Colonic mucosa (tissue), 4 donors: ENCODE results near the gene FAM151B. TPM values are rescaled to one million over a fixed set of nuclear protein-coding genes. Genes with fewer than 3 reads are reported as not detected.

ENCODE experiments used
- DNase-seq: peaks from one replicate; pipeline ENCODE4 v3.0.0-alpha.2; 2020
- H3K27ac ChIP-seq: fragments of 200-600 bp; one replicate; pipeline ENCODE4 v1.8.0; 2021
- H3K27me3 ChIP-seq: fragments of 200-600 bp; one replicate; pipeline ENCODE4 v1.8.0; 2021
- H3K36me3 ChIP-seq: fragments of 200-600 bp; one replicate; pipeline ENCODE4 v1.8.0; 2021
- H3K4me1 ChIP-seq: fragments of 200-600 bp; one replicate; pipeline ENCODE4 v1.8.0; 2021; ENCODE audit warnings: mild to moderate bottlenecking
- H3K4me3 ChIP-seq: fragments of 200-600 bp; one replicate; pipeline ENCODE4 v1.8.0; 2021
- H3K9ac ChIP-seq, 2 donors: one replicate each; pipeline ENCODE4 v1.7.0; 2013; ENCODE audit warnings: control low read depth in 2 of 2, low read depth in 2 of 2, low read length in 2 of 2
- H3K9me3 ChIP-seq: fragments of 200-600 bp; one replicate; pipeline ENCODE4 v1.8.0; 2021
- intact Hi-C: fragments of 100-400 bp; cut with DNase I; formaldehyde crosslinking; loops from one replicate; pipeline ENCODE4 v1.14.1; 2022
- total RNA-seq, 2 donors: library from RNA; stranded (reverse); fragmentation: NEBNext Ultra II Directional in 1 of 2; extraction: Animal tissue kit (Norgen Biotek cat#: 25700) in 1 of 2; gene quantifications; one replicate each; pipeline ENCODE4 v1.2.1, GENCODE V29; 2021
- TF ChIP-seq, protein P1 (sequence below): fragments of 200-600 bp; IDR thresholded peaks from one replicate; pipeline ENCODE4 v1.8.0; 2022; ENCODE audit warnings: antibody characterized with exemption, mild to moderate bottlenecking
- donor health status: healthy.
- donor health status: DM: no; HTN: no; CAD: no.
- donor health status: DM: no; HTN: no; CAD: no.

Gene FAM151B
- total RNA-seq, 2 donors from 2014 or later = 1.4 to 2.4 TPM

GRCh38 chr5:80503641-80504040 is 15.7 kb downstream of the FAM151B start:
- no peak overlapping the region for H3K4me3 ChIP-seq
- no peaks in the 10 kb centered on the region for H3K27me3 ChIP-seq
- intact Hi-C loops = no loop called here
- no peaks in the 10 kb centered on the region for H3K36me3 ChIP-seq
- no peaks in the 10 kb centered on the region for H3K4me1 ChIP-seq
- TF ChIP-seq, protein P1, sequence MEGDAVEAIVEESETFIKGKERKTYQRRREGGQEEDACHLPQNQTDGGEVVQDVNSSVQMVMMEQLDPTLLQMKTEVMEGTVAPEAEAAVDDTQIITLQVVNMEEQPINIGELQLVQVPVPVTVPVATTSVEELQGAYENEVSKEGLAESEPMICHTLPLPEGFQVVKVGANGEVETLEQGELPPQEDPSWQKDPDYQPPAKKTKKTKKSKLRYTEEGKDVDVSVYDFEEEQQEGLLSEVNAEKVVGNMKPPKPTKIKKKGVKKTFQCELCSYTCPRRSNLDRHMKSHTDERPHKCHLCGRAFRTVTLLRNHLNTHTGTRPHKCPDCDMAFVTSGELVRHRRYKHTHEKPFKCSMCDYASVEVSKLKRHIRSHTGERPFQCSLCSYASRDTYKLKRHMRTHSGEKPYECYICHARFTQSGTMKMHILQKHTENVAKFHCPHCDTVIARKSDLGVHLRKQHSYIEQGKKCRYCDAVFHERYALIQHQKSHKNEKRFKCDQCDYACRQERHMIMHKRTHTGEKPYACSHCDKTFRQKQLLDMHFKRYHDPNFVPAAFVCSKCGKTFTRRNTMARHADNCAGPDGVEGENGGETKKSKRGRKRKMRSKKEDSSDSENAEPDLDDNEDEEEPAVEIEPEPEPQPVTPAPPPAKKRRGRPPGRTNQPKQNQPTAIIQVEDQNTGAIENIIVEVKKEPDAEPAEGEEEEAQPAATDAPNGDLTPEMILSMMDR = no peak
- no peak overlapping the region for H3K27ac ChIP-seq
- no peak for DNase-seq
- no peaks in the 10 kb centered on the region for H3K9me3 ChIP-seq
- H3K9ac ChIP-seq = no peak overlapping the region

DNA sequence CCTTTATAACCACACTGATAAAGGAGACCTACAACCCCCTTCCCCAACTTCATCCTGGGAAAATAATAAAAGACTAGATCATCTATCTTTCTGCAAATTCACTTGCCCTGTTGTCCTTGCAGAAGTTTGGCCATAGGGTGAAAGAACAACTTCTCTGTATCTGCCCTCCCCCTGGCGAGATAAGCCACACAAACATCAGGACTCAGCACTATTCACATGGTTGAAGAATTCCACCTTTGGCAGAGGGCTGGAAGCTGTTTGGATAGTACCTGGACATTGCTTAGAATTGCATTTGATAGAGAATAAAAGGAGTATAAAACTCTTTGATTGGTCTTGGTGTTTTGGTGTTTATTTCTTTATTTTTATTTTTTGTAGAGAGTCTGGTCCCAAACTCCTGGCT is 16.9 kb downstream of the FAM151B start:
- H3K9ac ChIP-seq = no peak overlapping the region
- DNase-seq = no peak
- H3K27me3 ChIP-seq = no peaks in the 10 kb centered on the region
- H3K27ac ChIP-seq = no peak overlapping the region
- no peaks in the 10 kb centered on the region for H3K4me1 ChIP-seq
- no peaks in the 10 kb centered on the region for H3K9me3 ChIP-seq
- intact Hi-C loops = no loop called here
- TF ChIP-seq, protein P1 = no peak
- H3K4me3 ChIP-seq = no peak overlapping the region
- H3K36me3 ChIP-seq = no peaks in the 10 kb centered on the region

DNA sequence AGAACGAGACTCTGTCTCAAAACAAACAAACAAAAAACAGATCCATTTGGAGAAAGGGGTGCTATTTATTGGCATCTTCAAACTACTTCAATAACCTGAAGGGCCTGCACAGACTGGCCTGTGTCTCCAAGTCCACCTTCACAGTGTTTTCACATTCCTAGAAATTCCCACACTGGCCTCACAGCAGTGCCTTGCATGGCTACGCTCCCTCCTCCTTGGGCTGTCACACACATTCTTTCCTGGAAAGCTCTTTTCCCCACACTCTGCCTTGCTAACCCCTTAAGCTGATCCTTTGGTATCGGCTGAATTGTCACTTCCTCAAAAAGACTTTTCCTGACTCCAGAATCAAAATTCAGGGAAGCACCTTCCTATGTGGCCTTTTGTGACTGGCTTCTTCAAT is 19.8 kb downstream of the FAM151B start:
- no peak overlapping the region for H3K4me3 ChIP-seq
- TF ChIP-seq, protein P1 = no peak

GRCh38 chr5:80508844-80509243 is 20.9 kb downstream of the FAM151B start:
- H3K27me3 ChIP-seq = no peaks in the 10 kb centered on the region
- no peaks in the 10 kb centered on the region for H3K36me3 ChIP-seq
- H3K27ac ChIP-seq = no peak overlapping the region
- DNase-seq = no peak
- intact Hi-C loops = no loop called here
- no peak overlapping the region for H3K9ac ChIP-seq
- no peaks in the 10 kb centered on the region for H3K9me3 ChIP-seq
- TF ChIP-seq, protein P1 = no peak
- H3K4me1 ChIP-seq = no peaks in the 10 kb centered on the region
- no peak overlapping the region for H3K4me3 ChIP-seq

More for the DNA sequence above, 19.8 kb downstream of the FAM151B start:
- no peaks in the 10 kb centered on the region for H3K4me1 ChIP-seq
- H3K27ac ChIP-seq = no peak overlapping the region
- no peak overlapping the region for H3K9ac ChIP-seq
- no peak for DNase-seq
- no peaks in the 10 kb centered on the region for H3K9me3 ChIP-seq
- intact Hi-C loops = no loop called here
- H3K27me3 ChIP-seq = no peaks in the 10 kb centered on the region
- H3K36me3 ChIP-seq = no peaks in the 10 kb centered on the region

GRCh38 chr5:80509362-80509761 is 21.5 kb downstream of the FAM151B start:
- H3K9me3 ChIP-seq = no peaks in the 10 kb centered on the region
- TF ChIP-seq, protein P1 = no peak
- H3K36me3 ChIP-seq = no peaks in the 10 kb centered on the region
- intact Hi-C loops = no loop called here
- H3K4me1 ChIP-seq = no peaks in the 10 kb centered on the region
- H3K27ac ChIP-seq = no peak overlapping the region
- H3K27me3 ChIP-seq = no peaks in the 10 kb centered on the region
- no peak overlapping the region for H3K9ac ChIP-seq
- no peak for DNase-seq
- no peak overlapping the region for H3K4me3 ChIP-seq

- TF ChIP-seq, protein P1 = no peak
- Histone ChIP-seq H3K9me3 (no peaks in the 10 kb centered on the region), H3K4me3 (no peak overlapping the region), H3K27me3 (no peaks in the 10 kb centered on the region), H3K27ac (no peak overlapping the region), H3K4me1 (no peaks in the 10 kb centered on the region), H3K9ac (no peak overlapping the region), H3K36me3 (no peaks in the 10 kb centered on the region)
- intact Hi-C loops = no loop called here
- DNase-seq = no peak
Measured at GRCh38 chr5:80516826-80517225, 28.9 kb downstream of the FAM151B start.
